NB4 (cell line): Measurements from ENCODE around the gene HEMGN.

Source experiments
- DNase-seq: peaks from one replicate; pipeline ENCODE4 v3.0.0; 2010; ENCODE audit warnings: low read depth
- H3K4me3 ChIP-seq: one replicate; pipeline ENCODE4 v1.5.1; 2011; ENCODE audit warnings: mild to moderate bottlenecking, low read depth, low read length, moderate library complexity
- CTCF ChIP-seq: IDR thresholded peaks from one replicate; pipeline ENCODE4 v1.5.1; 2012; ENCODE audit warnings: low read depth, low read length
- MAX ChIP-seq: IDR thresholded peaks from 2 replicates; pipeline ENCODE4 v1.6.1; 2011; ENCODE audit warnings: low read depth, low read length
- MYC ChIP-seq: IDR thresholded peaks from 2 replicates; pipeline ENCODE4 v1.6.1; 2011; ENCODE audit warnings: low read depth, low read length
- POLR2A ChIP-seq: IDR thresholded peaks from 2 replicates; pipeline ENCODE4 v1.6.1; 2011; ENCODE audit warnings: mild to moderate bottlenecking; ENCODE audit not compliant: insufficient read length; ENCODE audit errors: extremely low read depth

The HEMGN gene

GRCh38 chr9:97982683-97983588 lies 45.0 kb upstream of the HEMGN start, which contains the start of gene ANP32B:
ANP32B (plus strand) TSS chr9:97983341; CDS start chr9:97983556, 215 bp downstream.
- DNase-seq: peak; percentile 96
- peak within 1 kb of the TSS; percentile 72 for H3K4me3 ChIP-seq
- TF ChIP-seq POLR2A (peak; percentile 33), CTCF (peak; percentile 55), MAX (peak; percentile 88), MYC (peak; percentile 94)

- DNase-seq: peak; percentile 39
- TF ChIP-seq CTCF: no peak
- no peak for TF ChIP-seq POLR2A
- no peak for TF ChIP-seq MYC
- no peak for TF ChIP-seq MAX
- H3K4me3 ChIP-seq: peak overlapping the region; percentile 71
These were observed 44.1 kb upstream of the HEMGN start for GRCh38 chr9:97981846-97982682.

- TF ChIP-seq MYC (no peak), MAX (no peak), CTCF (no peak), POLR2A (no peak)
- H3K4me3 ChIP-seq: no peak overlapping the region
- peak; percentile 19 for DNase-seq
These were observed 43.2 kb upstream of the HEMGN start for GRCh38 chr9:97980918-97981845.

GRCh38 chr9:97980479-97980803 lies 42.5 kb upstream of the HEMGN start:
- TF ChIP-seq MAX: no peak
- no peak overlapping the region for H3K4me3 ChIP-seq
- DNase-seq: no peak

GRCh38 chr9:97979788-97980478 lies 42.0 kb upstream of the HEMGN start:
- DNase-seq: no peak
- H3K4me3 ChIP-seq: no peak overlapping the region
- TF ChIP-seq POLR2A: no peak
- TF ChIP-seq MAX: no peak
- no peak for TF ChIP-seq MYC
- TF ChIP-seq CTCF: no peak
